ENCODE data around the gene ADCY9. TPM values are rescaled to one million over a fixed set of nuclear protein-coding genes. Genes with fewer than 3 reads are reported as not detected.
"Not testable (repeated sequence)": the region's sequence is repeated elsewhere in the genome, so short reads cannot be mapped to it uniquely, and the experiment has no call there.

The ADCY9 gene
- total and polyA plus RNA-seq, 5 donors: 13.0 to 31.4 (median 27.0) TPM

DNA sequence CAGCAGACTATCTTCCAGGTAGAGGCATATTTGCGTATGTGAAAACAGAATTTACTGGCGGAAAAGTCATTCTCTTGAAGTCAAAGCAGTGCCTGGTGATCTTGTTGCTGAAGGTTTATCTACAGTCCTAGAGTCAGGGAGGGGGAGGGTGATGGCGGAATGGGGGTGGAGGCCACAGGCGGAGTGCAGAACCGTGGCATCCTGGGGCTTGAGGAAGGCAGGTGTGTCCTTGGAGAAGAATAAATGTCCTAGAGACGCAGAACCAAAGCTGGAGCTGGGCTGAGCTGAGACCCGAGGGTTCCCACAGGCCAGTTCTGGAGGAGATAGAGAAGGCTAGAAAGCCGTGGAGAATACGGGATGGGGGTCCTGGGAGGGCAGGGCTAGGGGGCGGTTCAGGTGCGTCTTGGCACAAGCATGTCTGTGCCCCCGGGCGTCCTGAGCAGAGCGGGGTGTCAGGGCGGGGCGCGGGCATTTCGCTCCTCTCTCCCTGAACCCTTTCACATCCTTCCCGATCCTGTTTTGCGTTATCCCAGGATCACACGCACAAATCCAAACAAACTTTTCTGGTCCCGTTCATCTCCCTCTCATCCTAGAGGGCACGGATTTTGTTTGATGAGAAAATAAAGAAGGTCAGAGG, 158.8 kb downstream of the ADCY9 start:
- Histone ChIP-seq H3K27ac (ENCODE audit: low read length) (no peak overlapping the region), H3K27me3 (ENCODE audit: control insufficient read depth, insufficient read depth) (no peaks in the 10 kb centered on the region), H3K9me3 (ENCODE audit: control insufficient read depth, low read length) (no peaks in the 10 kb centered on the region), H3K4me3 (ENCODE audit: low read length) (no peak overlapping the region), H3K4me1 (ENCODE audit: control insufficient read depth, insufficient read depth, low read length) (peaks cover 3% of the 10 kb centered on the region)
- WGBS: 84% methylated on average over 23 of the region's 23 CpGs
- intact Hi-C loops (cut with DNase I): no loop called here
- no peak for ATAC-seq
- no peak for DNase-seq

DNA sequence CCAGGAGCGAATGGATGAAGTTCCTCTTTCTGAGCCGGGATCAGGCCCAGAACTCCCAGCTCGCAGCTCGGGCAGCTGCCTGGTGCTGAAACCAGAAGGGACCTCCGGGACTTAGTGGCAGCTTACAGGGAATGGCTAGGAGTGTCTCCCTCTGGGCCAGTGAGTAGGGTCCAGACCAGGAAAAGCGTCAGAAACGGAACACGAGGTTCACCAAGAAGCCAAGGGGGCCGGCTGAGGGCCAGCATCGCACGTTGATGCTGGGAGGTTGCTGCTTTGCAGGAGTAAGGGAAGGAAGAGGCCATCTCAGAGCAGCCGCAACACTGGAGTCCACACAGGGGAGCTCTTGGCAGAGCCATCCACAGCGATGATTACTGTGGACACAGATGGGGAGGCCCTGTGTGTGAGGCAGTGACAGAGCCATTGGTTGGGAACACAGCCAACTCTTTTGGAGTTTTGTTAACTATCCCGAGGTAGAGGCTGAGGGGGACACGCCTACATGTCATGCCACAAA, 161.8 kb downstream of the ADCY9 start:
- Histone ChIP-seq H3K27ac (ENCODE audit: low read length) (no peak overlapping the region), H3K4me1 (ENCODE audit: control insufficient read depth, insufficient read depth, low read length) (peaks cover 6% of the 10 kb centered on the region), H3K9me3 (ENCODE audit: control insufficient read depth, low read length) (no peaks in the 10 kb centered on the region), H3K27me3 (ENCODE audit: control insufficient read depth, insufficient read depth) (no peaks in the 10 kb centered on the region), H3K4me3 (ENCODE audit: low read length) (no peak overlapping the region)
- peak in 1 of 2 donors; percentile 22 for ATAC-seq
- DNase-seq: peak; percentile 43 to 82 (median 63)
- 43% methylated on average over 15 of the region's 15 CpGs for WGBS
- intact Hi-C loops (cut with DNase I): no loop called here

DNA sequence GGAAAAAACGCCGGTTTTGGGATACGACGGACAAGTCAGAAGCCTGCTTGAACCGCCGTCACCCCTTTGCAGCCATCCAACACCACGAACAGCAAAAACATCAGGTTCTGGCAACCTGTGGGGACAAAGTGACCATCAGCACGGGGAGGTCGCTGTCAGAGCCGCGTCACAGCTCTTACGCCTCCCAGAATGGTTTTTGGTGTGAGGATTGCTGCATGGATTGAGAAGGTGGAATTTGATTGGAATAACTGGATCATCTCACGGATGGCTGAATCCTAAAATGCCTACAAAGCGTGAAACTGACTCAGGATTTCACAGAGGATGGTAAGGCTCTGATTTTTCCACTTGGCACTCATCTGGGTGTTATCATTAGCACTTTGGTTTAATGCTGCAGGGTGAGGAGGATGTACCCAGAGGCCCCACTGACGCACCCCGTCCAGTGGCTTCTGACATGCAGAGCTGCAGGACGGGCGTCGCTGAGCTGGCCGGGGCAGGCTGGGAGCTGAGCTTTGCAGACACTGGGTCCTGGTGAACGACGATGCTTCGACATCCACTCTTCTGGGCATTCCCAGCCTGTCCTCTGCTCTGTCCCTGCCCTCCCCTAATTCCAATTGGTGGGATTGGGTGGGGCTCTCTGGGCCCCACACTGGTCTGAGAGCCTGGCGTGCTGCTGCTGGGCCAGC, 162.4 kb downstream of the ADCY9 start:
- no peak overlapping the region for H3K4me3 ChIP-seq (ENCODE audit: low read length)
- H3K27me3 ChIP-seq (ENCODE audit: control insufficient read depth, insufficient read depth): no peaks in the 10 kb centered on the region
- DNase-seq: no peak
- H3K4me1 ChIP-seq (ENCODE audit: control insufficient read depth, insufficient read depth, low read length): peaks cover 6% of the 10 kb centered on the region
- WGBS: 88% methylated on average over 24 of the region's 24 CpGs
- intact Hi-C loops (cut with DNase I): no loop called here
- no peak overlapping the region for H3K27ac ChIP-seq (ENCODE audit: low read length)
- ATAC-seq: no peak
- H3K9me3 ChIP-seq (ENCODE audit: control insufficient read depth, low read length): no peaks in the 10 kb centered on the region

DNA sequence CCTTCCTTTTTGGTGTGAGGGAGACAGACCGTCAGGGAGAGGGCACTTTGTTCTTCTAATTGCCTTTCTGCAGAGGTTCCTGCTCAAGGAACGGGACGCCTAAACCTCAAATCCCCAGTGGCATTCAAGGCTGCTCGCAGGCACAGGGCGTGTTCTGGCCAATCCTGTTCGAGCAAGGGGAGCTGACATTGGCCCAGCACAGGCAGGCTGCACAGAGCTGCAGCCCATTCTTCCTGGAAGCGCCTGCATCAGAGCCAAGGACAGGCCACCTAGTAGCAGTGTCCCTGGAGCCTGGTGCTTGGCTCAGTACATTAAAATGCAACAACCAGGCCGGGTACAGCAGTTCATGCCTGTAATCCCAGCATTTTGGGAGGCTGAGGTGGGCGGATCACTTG, 163.5 kb downstream of the ADCY9 start:
- no peak overlapping the region for H3K4me3 ChIP-seq (ENCODE audit: low read length)
- intact Hi-C loops (cut with DNase I): no loop called here
- peaks cover 6% of the 10 kb centered on the region for H3K4me1 ChIP-seq (ENCODE audit: control insufficient read depth, insufficient read depth, low read length)
- no peaks in the 10 kb centered on the region for H3K9me3 ChIP-seq (ENCODE audit: control insufficient read depth, low read length)
- H3K27ac ChIP-seq (ENCODE audit: low read length): peak overlapping the region; percentile 5
- no peaks in the 10 kb centered on the region for H3K27me3 ChIP-seq (ENCODE audit: control insufficient read depth, insufficient read depth)
- 36% methylated on average over 9 of the region's 9 CpGs for WGBS
- DNase-seq: peak; percentile 89 to 96 (median 92)
- ATAC-seq: peak; percentile 88 to 93

DNA sequence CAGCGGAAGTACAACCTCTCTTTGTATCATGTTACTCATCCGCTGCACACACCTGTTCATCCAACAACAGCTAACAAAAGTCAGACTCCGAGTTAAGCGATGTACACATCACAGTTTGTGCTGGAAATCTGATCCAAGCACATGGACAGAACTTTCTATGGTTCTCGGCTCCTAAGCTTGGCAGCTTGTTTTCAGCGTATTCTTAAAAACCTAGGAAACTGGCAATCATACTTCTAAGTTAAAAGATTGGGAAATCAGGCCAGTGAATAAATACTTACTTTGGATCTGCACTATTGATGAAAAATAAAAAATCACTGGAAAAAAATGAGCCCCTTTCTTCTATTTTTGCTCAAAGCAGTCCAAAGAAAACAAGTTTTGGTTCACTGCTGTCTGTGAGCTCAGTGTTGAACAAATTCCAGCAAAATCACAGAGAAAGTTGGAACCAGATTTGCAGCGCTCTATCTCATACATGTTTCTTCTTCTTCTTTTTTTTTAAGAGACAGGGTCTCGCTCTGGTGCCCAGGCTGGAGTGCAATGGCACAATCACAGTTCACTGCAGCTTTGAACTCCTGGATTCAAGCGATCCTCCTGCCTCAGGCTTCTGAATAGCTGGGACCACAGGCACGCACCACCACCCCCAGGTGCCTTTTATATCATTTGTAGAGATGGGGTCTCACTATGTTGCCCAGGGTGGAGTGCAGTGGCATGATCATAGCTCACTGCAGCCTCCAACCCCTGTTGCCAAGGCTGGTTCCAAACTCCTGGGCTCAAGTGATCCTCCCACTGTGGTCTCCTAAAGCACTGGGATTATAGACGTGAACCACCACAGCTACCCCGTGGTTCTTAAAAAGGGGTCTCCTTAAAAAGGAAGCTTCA, 164.1 kb downstream of the ADCY9 start:
- Histone ChIP-seq H3K9me3 (ENCODE audit: control insufficient read depth, low read length) (no peaks in the 10 kb centered on the region), H3K4me1 (ENCODE audit: control insufficient read depth, insufficient read depth, low read length) (peaks cover 6% of the 10 kb centered on the region), H3K27ac (ENCODE audit: low read length) (peak overlapping the region; percentile 30), H3K4me3 (ENCODE audit: low read length) (no peak overlapping the region), H3K27me3 (ENCODE audit: control insufficient read depth, insufficient read depth) (no peaks in the 10 kb centered on the region)
- WGBS: 54% methylated on average over 12 of the region's 12 CpGs
- intact Hi-C loops (cut with DNase I): no loop called here
- DNase-seq: no peak
- peak; percentile 6 to 25 for ATAC-seq

DNA sequence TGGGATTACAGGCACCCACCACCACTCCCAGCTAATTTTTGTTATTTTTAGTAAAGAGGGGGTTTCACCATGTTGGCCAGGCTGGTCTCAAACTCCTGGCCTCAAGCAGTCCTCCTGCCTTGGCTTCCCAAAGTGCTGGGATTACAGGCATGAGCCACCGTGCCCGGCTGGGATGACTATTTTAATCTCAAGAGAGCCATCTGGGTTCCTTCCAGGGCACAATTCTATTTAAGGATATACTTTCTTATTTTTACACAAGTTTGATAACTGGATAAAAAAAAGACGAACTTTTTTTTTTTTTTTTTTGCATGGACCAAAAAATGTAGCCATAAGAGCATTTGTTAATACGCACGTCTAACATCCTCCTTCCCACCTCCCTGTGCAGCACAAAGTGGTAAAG, 164.9 kb downstream of the ADCY9 start:
- H3K4me1 ChIP-seq (ENCODE audit: control insufficient read depth, insufficient read depth, low read length); ATAC-seq; H3K27me3 ChIP-seq (ENCODE audit: control insufficient read depth, insufficient read depth); H3K4me3 ChIP-seq (ENCODE audit: low read length); DNase-seq; intact Hi-C loops (cut with DNase I); H3K9me3 ChIP-seq (ENCODE audit: control insufficient read depth, low read length): not testable (repeated sequence)
- peak overlapping the region; percentile 23 for H3K27ac ChIP-seq (ENCODE audit: low read length)
- WGBS: 28% methylated on average over 5 of the region's 5 CpGs

DNA sequence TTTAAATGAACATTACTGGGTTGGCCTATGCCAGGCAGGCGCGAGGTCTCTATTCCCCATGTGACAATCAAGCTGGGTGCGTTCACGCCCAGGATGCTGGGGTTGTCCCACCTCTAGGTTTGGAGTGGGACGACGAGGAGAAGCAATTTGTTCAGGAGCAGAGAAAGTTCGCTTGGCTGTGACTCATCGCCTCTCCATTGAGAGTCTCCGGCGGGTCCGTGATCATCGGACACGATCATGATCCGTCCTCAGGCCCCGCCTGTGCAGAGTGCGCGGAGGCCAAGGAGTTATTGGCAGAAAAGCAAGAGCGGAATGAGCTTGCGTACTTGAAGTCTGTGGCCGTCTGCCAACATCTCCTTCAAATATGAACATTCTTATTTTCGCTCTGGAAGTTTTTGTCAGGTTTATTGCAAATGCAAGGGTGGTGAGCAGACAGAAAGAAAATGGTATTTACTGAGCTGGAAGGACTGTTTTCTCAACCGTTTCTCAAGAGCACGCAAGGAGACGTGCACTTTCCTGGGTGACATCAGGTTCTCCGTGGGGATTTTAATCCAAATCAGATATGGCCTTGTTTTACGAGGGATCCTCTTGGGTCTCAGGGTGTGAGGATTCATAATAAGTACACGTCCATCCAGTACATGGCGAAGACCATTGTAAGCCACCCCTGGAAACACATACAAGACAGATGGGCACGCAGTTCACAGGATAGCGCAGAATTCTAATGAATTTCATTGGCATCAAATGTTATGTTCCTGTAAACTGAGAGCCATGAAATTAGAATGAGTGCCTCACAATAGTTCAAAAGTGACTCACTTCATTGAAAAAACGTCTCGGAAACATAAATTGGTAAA, 165.7 kb downstream of the ADCY9 start:
- 26% methylated on average over 32 of the region's 32 CpGs for WGBS
- DNase-seq: peak; percentile 92 to 95 (median 93)
- Histone ChIP-seq H3K4me1 (ENCODE audit: control insufficient read depth, insufficient read depth, low read length) (peaks cover 12% of the 10 kb centered on the region), H3K9me3 (ENCODE audit: control insufficient read depth, low read length) (no peaks in the 10 kb centered on the region), H3K27me3 (ENCODE audit: control insufficient read depth, insufficient read depth) (no peaks in the 10 kb centered on the region), H3K27ac (ENCODE audit: low read length) (peak overlapping the region; percentile 86), H3K4me3 (ENCODE audit: low read length) (no peak overlapping the region)
- peak; percentile 81 to 86 for ATAC-seq
- intact Hi-C loops (cut with DNase I): no loop called here

DNA sequence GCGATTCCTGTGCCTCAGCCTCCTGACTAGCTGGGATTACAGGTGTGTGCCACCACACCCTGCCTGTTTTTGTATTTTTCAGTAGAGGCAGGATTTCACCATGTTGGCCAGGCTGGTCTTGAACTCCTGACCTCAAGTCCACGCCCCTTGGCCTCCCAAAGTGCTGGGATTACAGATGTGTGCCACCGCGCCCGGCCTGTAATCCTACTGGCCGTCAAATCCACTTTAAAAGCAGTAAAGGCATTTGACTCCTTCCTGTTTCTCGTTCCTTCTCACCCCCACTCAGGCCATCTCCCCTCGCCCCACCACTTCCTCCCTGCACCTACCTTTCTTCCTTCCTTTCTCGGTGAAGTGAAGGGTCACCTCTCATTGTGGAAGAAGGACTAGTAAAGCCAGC, 166.3 kb downstream of the ADCY9 start:
- WGBS: 52% methylated on average over 9 of the region's 9 CpGs
- H3K4me1 ChIP-seq (ENCODE audit: control insufficient read depth, insufficient read depth, low read length): peaks cover 12% of the 10 kb centered on the region
- intact Hi-C loops (cut with DNase I): no loop called here

DNA sequence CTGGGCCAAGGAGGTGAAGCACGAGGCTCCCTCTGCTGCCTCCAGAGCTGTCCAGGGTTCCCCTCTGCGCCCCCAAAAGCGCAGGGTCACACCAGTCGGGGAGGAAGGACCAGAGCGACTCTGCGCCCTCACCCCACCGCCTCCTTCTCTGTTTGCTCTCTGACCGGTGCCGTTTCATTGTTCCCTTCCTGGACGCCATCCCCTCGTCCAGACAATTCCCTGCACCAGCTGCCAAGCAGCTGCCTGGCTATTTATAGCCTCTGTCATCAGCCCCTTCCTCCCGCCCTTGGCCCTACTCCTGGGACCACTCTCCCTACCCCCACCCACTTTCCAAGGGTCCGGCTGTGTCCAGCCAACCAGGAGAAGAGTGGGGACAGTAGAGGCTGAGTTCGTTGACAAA, 167.0 kb downstream of the ADCY9 start:
- H3K4me3 ChIP-seq (ENCODE audit: low read length): peak overlapping the region; percentile 15
- H3K27me3 ChIP-seq (ENCODE audit: control insufficient read depth, insufficient read depth): no peaks in the 10 kb centered on the region
- peak overlapping the region; percentile 70 for H3K27ac ChIP-seq (ENCODE audit: low read length)
- peaks cover 12% of the 10 kb centered on the region for H3K4me1 ChIP-seq (ENCODE audit: control insufficient read depth, insufficient read depth, low read length)
- DNase-seq: peak in 2 of 3 donors; percentile 64 to 67
- 18% methylated on average over 14 of the region's 14 CpGs for WGBS
- intact Hi-C loops (cut with DNase I): no loop called here
- ATAC-seq: peak in 1 of 2 donors; percentile 39
- H3K9me3 ChIP-seq (ENCODE audit: control insufficient read depth, low read length): no peaks in the 10 kb centered on the region

More for the DNA sequence above, 166.3 kb downstream of the ADCY9 start:
- Histone ChIP-seq H3K4me3 (ENCODE audit: low read length) (no peak overlapping the region), H3K27ac (ENCODE audit: low read length) (peak overlapping the region; percentile 86), H3K9me3 (ENCODE audit: control insufficient read depth, low read length) (no peaks in the 10 kb centered on the region), H3K27me3 (ENCODE audit: control insufficient read depth, insufficient read depth) (no peaks in the 10 kb centered on the region)
- DNase-seq (peak in 2 of 3 donors; percentile 54 to 69), ATAC-seq (no peak)

DNA sequence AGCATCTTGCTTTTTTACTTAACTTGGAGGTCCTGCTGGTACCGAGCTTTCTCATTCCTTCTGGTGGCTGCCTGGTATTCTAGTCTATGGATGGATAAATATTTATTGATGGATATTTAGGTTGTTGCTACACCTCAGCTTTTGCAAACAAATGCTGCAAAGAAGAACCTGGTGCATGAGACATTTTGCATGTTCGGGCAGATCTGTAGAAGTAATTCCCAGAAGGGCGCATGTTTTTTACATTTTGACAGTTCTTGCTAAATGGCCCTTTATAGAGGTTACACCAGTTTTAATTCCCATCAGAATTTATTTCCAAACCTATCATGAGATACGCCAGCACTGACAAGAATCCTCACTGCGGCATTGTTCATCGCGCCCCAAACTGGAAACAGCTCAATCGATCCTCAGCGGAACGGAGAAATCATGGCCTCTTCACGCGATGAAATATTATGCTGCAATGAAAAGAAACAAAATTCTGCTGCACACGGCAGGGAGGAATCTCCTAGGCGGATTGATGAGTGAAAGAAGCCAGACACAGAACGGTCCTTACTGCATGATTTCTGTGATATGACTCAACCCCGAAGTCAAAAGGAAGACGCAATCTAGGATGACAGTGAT, 167.8 kb downstream of the ADCY9 start:
- H3K4me1 ChIP-seq (ENCODE audit: control insufficient read depth, insufficient read depth, low read length): peaks cover 12% of the 10 kb centered on the region

More for the DNA sequence above, 167.8 kb downstream of the ADCY9 start:
- WGBS: 87% methylated on average over 17 of the region's 17 CpGs
- Histone ChIP-seq H3K27ac (ENCODE audit: low read length) (no peak overlapping the region), H3K27me3 (ENCODE audit: control insufficient read depth, insufficient read depth) (no peaks in the 10 kb centered on the region), H3K4me3 (ENCODE audit: low read length) (no peak overlapping the region), H3K9me3 (ENCODE audit: control insufficient read depth, low read length) (no peaks in the 10 kb centered on the region)
- DNase-seq (no peak), ATAC-seq (no peak)
- intact Hi-C loops (cut with DNase I): no loop called here
